SK-N-SH treated with all-trans-retinoic acid at 6 μM for 48 hours (cell line): ENCODE results near the gene RPAP3.

Experiments
- ARNTL ChIP-seq: fragments of 450-650 bp; formaldehyde crosslinking; IDR thresholded peaks from 2 replicates; pipeline ENCODE4 v1.5.0; 2020; ENCODE audit warnings: low read depth, mild to moderate bottlenecking, moderate library complexity, borderline replicate concordance
- CREB5 ChIP-seq: fragments of 250-450 bp; sonication (Bioruptor Pico); IDR thresholded peaks from 2 replicates; pipeline ENCODE4 v1.5.1; 2020; ENCODE audit warnings: low read depth, mild to moderate bottlenecking, moderate library complexity
- CSDC2 ChIP-seq: fragments of 250-450 bp; sonication (Bioruptor Pico); IDR thresholded peaks from 2 replicates; pipeline ENCODE4 v1.5.0; 2020; ENCODE audit warnings: mild to moderate bottlenecking, moderate library complexity
- ESRRG ChIP-seq: fragments of 250-450 bp; sonication (Bioruptor Pico); IDR thresholded peaks from 2 replicates; pipeline ENCODE4 v1.6.1; 2021; ENCODE audit warnings: mild to moderate bottlenecking
- GLIS3 ChIP-seq: fragments of 250-450 bp; sonication (Bioruptor Pico); IDR thresholded peaks from 2 replicates; pipeline ENCODE4 v1.5.0; 2020; ENCODE audit warnings: mild to moderate bottlenecking, moderate library complexity
- PATZ1 ChIP-seq: fragments of 250-450 bp; sonication (Bioruptor Pico); IDR thresholded peaks from 2 replicates; pipeline ENCODE4 v1.8.0; 2020; ENCODE audit warnings: mild to moderate bottlenecking, moderate library complexity, borderline replicate concordance
- POU6F1 ChIP-seq: fragments of 250-450 bp; sonication (Bioruptor Pico); IDR thresholded peaks from 2 replicates; pipeline ENCODE4 v1.8.0; 2021; ENCODE audit warnings: low read depth, mild to moderate bottlenecking, moderate library complexity, borderline replicate concordance
- SNAI2 ChIP-seq: fragments of 250-450 bp; sonication (Bioruptor Pico); IDR thresholded peaks from 2 replicates; pipeline ENCODE4 v1.5.0; 2020; ENCODE audit warnings: mild to moderate bottlenecking, moderate library complexity
- TCF4 ChIP-seq: fragments of 250-450 bp; sonication (Bioruptor Pico); IDR thresholded peaks from 2 replicates; pipeline ENCODE4 v1.8.0; 2021; ENCODE audit warnings: mild to moderate bottlenecking, moderate library complexity, borderline replicate concordance
- ZFP30 ChIP-seq: fragments of 450-650 bp; formaldehyde crosslinking; IDR thresholded peaks from 2 replicates; pipeline ENCODE4 v1.5.0; 2022; ENCODE audit warnings: mild to moderate bottlenecking, moderate library complexity
- ZNF8 ChIP-seq: fragments of 450-650 bp; formaldehyde crosslinking; IDR thresholded peaks from 2 replicates; pipeline ENCODE4 v1.5.0; 2020; ENCODE audit warnings: mild to moderate bottlenecking, moderate library complexity

- no peak for TF ChIP-seq PATZ1 (CRISPR knock-in tag)
- no peak for TF ChIP-seq ZNF8 (CRISPR knock-in tag)
- TF ChIP-seq POU6F1 (CRISPR knock-in tag): no peak
- no peak for TF ChIP-seq TCF4 (CRISPR knock-in tag)
- TF ChIP-seq ZFP30 (CRISPR knock-in tag): no peak
- TF ChIP-seq GLIS3 (CRISPR knock-in tag): no peak
- no peak for TF ChIP-seq ARNTL (CRISPR knock-in tag)
- no peak for TF ChIP-seq CSDC2
- TF ChIP-seq ESRRG (CRISPR knock-in tag): no peak
- no peak for TF ChIP-seq SNAI2 (CRISPR knock-in tag)
- no peak for TF ChIP-seq CREB5 (CRISPR knock-in tag)
These were observed 46.7 kb upstream of the RPAP3 start for GRCh38 chr12:47752552-47752951.
